Activated T-helper 17 cell treated with anti-CD3 and anti-CD28 coated beads, Interleukin-2, amount 50 U/mL, for 72 hours (primary cell): Measurements from ENCODE around the gene FBXW4. TPM values are rescaled to one million over a fixed set of nuclear protein-coding genes. Genes with fewer than 3 reads are reported as not detected.

ENCODE experiments used
- ATAC-seq: fragments of 150-1000 bp; cut with Tn5 transposase; replicated peaks from 2 replicates; pipeline ENCODE4 v1.10.0; 2021; ENCODE audit warnings: mild to moderate bottlenecking, moderate library complexity
- H3K27ac Mint-ChIP-seq: one replicate; pipeline ENCODE4 v1.8.0; 2022; ENCODE audit warnings: mixed read lengths
- H3K27me3 Mint-ChIP-seq: one replicate; pipeline ENCODE4 v1.8.0; 2022; ENCODE audit warnings: mixed read lengths
- H3K36me3 Mint-ChIP-seq: one replicate; pipeline ENCODE4 v1.8.0; 2022; ENCODE audit warnings: low read depth, mild to moderate bottlenecking, mixed read lengths
- H3K4me1 Mint-ChIP-seq: one replicate; pipeline ENCODE4 v1.8.0; 2022; ENCODE audit warnings: mixed read lengths
- H3K4me3 Mint-ChIP-seq: one replicate; pipeline ENCODE4 v1.8.0; 2022; ENCODE audit warnings: mild to moderate bottlenecking, mixed read lengths
- H3K9me3 Mint-ChIP-seq: one replicate; pipeline ENCODE4 v1.8.0; 2022; ENCODE audit warnings: mixed read lengths
- total RNA-seq, 2 donors: library from RNA; stranded (reverse); gene quantifications; one replicate each; pipeline ENCODE4 v1.2.3, GENCODE V29; 2022

Gene FBXW4
- total RNA-seq, 2 donors from 2014 or later, result 37.1 to 41.6 TPM

DNA sequence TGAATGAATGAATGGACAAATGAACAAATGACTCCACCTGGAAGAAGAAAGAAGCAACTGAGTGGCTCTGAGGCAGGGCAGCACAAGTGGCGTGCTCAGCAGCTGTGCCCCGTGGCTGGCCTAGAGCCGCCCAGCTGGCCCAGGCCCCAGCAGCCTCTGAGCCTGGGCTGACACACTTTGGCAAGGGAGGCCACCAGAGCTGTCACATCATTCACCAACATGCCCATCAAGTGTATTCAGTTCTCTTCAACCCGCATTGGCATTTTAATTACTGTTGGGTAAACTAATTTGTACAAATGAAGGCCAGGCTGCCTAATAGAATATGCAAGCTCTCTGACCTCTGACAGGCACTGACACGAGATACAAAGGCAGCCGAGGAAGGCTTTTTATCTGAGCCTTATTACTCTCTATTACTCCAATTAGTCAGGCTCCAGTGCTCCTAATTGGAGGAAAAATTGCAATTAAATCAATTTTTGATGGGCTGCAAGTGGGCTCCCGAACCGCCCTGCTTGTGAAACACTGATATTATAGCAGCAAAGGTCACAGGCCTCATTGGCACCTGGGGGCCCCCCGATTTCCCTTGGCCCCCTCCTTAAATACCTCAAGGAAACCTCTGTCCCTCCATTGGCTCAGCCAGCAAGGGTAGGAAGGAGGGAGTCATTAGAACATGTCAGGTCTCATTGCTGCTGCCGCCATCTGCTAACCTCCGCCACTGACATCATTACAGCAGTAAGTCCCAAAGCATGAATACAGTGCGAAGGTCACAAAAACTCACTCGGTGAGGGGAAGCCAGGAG lies 64.9 kb downstream of the FBXW4 start:
- no peaks in the 10 kb centered on the region for H3K27me3 Mint-ChIP-seq
- H3K9me3 Mint-ChIP-seq, result no peaks in the 10 kb centered on the region
- H3K27ac Mint-ChIP-seq, result no peak overlapping the region
- no peak for ATAC-seq
- H3K4me3 Mint-ChIP-seq, result no peak overlapping the region
- peaks cover 17% of the 10 kb centered on the region for H3K4me1 Mint-ChIP-seq
- peaks cover 38% of the 10 kb centered on the region for H3K36me3 Mint-ChIP-seq

DNA sequence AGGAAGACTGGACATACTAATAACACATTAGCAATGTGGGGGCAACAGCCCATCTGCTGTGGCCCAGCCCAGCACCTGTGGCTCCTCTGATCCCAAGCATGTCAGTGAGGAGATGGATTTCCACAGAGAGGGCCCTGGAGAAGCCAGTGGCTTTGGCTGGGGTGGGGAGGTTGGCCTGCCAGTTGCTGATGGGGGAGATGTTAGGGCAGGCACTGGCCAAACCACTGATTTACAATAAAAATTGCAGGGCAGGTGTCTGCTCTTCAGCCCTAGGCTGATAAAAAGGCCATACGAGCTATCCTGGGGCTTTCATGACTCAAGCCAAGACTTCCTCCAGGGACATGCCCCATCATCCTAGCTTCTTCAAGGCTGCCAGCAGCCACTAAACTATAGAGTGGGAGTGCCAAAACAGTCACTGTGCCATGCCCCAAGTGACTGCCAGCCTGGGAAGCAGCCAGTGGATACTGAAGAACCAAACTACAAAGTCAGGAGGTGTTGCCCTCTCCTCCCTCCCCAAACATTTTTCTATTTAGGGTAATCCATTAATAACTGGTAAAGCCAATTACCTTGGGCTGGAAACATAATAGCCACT lies 69.1 kb downstream of the FBXW4 start:
- no peak for ATAC-seq
- Mint-ChIP-seq H3K9me3 (no peaks in the 10 kb centered on the region), H3K4me1 (peaks cover 9% of the 10 kb centered on the region), H3K27me3 (no peaks in the 10 kb centered on the region), H3K36me3 (peaks cover 47% of the 10 kb centered on the region), H3K27ac (peak overlapping the region; percentile 6), H3K4me3 (no peak overlapping the region)

DNA sequence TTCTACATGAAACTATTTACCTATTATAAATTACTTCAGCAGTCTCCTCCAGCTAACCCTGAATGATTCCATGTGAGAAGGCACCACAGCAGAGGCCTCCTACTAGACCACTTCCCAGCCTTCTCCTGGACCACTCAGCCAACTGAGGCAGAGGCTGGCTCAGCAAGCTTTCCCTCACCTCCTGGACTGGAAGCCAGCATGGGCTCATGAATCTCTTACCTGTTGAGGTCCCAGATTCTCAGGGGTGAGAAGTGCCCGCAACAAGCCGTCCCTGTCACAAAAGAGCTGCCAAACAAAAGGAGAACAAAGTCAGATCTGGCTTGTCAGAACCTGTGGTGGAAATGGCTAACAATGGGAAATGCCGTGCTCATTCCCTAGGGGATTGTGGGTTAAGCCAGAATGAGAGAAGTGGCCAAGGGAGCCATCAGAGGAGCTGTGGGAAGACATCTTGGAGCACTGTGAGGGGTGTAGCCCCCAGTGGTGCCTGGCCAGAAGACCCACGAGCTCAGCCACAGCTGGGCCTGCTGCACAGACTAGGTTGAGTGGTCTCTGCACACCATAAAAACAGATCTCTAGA lies 70.4 kb downstream of the FBXW4 start:
- Mint-ChIP-seq H3K27ac (no peak overlapping the region), H3K9me3 (no peaks in the 10 kb centered on the region), H3K4me3 (no peak overlapping the region), H3K36me3 (peaks cover 51% of the 10 kb centered on the region), H3K4me1 (peaks cover 4% of the 10 kb centered on the region), H3K27me3 (no peaks in the 10 kb centered on the region)
- ATAC-seq, result no peak

DNA sequence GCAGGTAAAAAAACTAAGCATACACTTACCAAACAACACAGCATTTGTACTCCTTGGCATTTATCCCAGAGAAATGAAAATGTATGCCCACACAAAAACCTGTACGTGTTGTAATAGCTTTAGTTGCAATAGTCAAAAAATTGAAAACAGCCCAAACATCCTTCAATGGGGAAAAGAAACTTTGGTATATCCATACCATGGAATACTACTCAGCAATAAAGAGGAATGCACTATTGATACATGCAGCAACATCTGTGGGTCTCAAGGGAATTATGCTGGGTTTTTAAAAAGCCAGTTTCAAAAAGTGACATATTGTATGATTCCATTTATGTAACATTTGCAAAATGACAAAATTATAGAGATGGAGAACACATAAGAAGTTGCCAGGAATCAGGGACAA lies 71.4 kb downstream of the FBXW4 start:
- peaks cover 4% of the 10 kb centered on the region for H3K4me1 Mint-ChIP-seq
- no peaks in the 10 kb centered on the region for H3K9me3 Mint-ChIP-seq
- H3K4me3 Mint-ChIP-seq, result no peak overlapping the region
- no peak for ATAC-seq
- H3K27ac Mint-ChIP-seq, result no peak overlapping the region
- peaks cover 51% of the 10 kb centered on the region for H3K36me3 Mint-ChIP-seq
- no peaks in the 10 kb centered on the region for H3K27me3 Mint-ChIP-seq

DNA sequence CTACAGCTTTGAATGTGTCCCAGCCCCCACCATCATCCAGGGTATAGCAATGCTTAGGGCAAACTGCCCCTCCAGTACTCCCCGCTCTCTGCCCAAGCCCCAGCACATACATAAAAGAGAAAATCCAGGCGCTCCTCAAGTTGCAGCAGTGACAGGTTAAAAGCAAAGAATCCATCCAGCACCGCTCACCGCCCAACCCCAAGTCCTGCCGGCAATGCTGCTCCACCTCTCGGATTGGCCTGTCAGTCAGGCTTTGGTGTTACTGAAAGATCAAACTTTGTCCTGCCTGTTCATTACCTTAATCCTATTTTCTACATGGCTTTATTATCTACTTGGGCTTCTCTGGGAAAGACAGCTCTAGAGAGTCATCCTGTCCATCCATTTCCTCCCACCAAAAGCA lies 75.0 kb downstream of the FBXW4 start:
- no peaks in the 10 kb centered on the region for H3K27me3 Mint-ChIP-seq
- H3K27ac Mint-ChIP-seq, result peak overlapping the region; percentile 62
- no peaks in the 10 kb centered on the region for H3K4me1 Mint-ChIP-seq
- no peak overlapping the region for H3K4me3 Mint-ChIP-seq
- no peaks in the 10 kb centered on the region for H3K9me3 Mint-ChIP-seq
- ATAC-seq, result no peak
- peaks cover 74% of the 10 kb centered on the region for H3K36me3 Mint-ChIP-seq

DNA sequence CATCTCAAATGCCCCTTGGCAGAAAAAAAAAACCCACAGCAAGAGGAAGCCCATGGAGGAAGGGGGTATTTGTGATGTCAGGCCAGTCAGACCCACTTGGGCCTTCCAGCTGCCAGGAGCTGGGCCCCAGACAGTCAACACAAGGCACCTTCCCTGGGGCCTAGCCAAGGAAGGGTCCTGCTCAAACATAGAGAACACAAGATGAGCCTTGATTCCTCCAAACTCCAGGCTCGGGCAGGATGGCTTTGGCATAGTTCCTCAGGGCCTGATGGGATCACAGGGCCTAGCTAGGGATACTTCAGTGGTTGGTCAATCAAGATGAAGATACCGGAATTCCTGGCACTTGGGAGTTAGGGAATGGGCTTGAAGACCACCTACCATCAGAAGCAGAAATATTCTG lies 76.1 kb downstream of the FBXW4 start:
- Mint-ChIP-seq H3K27me3 (no peaks in the 10 kb centered on the region), H3K9me3 (no peaks in the 10 kb centered on the region), H3K36me3 (peaks cover 64% of the 10 kb centered on the region), H3K4me3 (no peak overlapping the region), H3K27ac (peak overlapping the region; percentile 46), H3K4me1 (no peaks in the 10 kb centered on the region)
- no peak for ATAC-seq

DNA sequence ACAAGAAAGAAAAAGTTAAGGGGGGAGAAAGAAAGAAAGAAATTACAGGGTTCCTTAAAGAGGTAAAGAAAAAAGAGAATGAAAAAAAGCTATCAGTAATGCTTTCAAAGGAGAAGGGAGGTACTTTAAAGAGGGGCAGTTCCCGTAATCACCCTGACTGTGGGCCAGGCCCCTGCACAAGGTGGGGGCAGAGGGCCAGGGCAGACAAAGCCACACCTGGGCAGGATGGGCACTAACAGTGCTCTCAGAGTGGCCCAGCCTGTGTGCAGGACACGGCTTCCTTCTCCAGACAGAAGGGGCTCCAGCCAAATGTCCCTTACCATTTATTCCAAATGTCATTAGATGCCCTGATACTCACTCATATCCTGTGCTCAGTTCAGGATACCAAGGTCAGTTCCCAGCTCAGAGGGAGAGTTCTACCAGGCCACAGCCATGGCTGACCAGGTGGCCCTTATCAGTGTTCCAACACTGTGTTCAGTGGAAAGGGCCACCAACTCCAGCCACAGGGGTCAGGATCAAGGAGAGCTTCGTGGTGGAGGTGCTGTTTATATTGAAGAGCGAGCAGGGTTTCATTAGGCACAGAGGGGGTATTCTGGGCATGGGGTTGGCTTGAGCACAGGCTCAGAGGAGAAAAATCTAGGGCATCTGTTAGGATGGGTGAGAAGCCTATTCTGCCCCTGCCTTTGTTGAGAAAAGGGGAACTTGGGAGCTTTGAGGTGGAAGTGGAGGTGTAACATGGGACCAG lies 77.0 kb downstream of the FBXW4 start:
- Mint-ChIP-seq H3K27ac (peak overlapping the region; percentile 73), H3K4me3 (no peak overlapping the region), H3K4me1 (no peaks in the 10 kb centered on the region), H3K9me3 (no peaks in the 10 kb centered on the region), H3K36me3 (peaks cover 56% of the 10 kb centered on the region), H3K27me3 (no peaks in the 10 kb centered on the region)
- no peak for ATAC-seq

DNA sequence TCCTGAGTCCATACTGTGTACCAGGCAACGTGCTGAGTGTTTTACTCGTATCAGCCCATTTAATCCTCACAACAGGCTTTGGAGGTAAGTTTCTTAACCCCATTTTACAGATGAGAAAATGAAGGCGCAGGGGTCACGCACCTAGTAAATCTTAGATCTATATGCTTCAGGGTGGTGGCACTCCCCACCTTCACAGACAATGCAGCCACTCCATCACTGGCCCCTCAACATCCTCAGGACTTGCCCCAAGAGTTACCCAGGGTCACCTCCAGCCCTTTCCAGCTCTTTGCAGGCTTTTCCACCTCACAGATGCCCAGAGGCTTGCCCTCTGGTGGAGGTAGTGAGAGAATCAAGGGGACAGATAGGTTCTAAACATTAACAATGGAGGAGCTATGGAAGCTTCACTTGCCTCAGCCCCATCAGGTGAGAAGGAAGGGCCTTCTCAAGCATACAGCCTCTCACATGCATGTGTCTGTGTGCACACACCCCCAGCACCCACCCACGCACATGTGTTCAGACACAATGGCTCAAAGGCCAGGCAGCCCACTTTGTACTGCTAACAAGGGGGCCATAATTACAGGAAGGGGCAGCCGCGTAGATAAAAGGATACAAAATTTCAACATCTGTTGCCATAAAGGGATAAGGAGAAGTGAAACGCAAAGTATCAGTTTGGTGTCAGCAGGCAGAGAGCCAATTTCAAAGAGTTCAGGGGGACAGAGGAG lies 77.7 kb downstream of the FBXW4 start:
- H3K9me3 Mint-ChIP-seq, result no peaks in the 10 kb centered on the region
- no peak for ATAC-seq
- peak overlapping the region; percentile 73 for H3K27ac Mint-ChIP-seq
- no peaks in the 10 kb centered on the region for H3K27me3 Mint-ChIP-seq
- peaks cover 49% of the 10 kb centered on the region for H3K36me3 Mint-ChIP-seq
- no peaks in the 10 kb centered on the region for H3K4me1 Mint-ChIP-seq
- H3K4me3 Mint-ChIP-seq, result no peak overlapping the region

DNA sequence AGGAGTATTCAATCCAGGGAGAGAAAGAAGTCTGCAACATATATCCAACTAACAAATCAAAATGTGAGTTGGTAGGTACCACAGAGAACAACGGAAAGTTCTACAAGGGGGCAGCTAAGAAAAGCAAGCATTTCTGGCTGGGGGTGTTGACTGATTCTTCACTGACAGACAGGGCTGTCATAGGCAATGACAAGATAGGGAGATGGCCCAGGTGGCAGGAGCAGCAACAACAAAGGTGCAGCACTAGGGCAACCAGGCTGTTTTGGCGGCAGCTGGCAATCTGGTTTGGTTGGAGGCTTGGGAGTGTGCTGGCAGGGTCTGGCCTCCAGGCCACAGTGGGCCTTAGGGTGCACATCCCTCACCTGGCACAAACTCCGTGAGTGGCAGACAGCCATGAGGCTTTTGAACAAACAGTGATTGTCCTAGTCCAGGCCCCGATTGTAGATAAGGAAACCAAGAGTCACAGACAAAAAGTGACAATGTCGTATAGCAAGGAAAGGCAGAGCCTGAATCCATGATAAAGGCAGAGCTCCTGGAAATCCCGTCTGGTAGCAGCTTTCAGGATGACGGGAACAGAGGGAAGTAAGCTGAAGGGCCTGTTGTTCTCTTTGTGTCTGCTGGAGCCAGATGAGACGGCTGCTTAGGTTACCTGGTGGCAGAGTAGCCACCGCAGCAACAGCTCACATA lies 78.4 kb downstream of the FBXW4 start:
- H3K27ac Mint-ChIP-seq, result peak overlapping the region; percentile 73
- no peaks in the 10 kb centered on the region for H3K4me1 Mint-ChIP-seq
- no peak for ATAC-seq
- peaks cover 45% of the 10 kb centered on the region for H3K36me3 Mint-ChIP-seq
- H3K4me3 Mint-ChIP-seq, result no peak overlapping the region
- H3K9me3 Mint-ChIP-seq, result no peaks in the 10 kb centered on the region
- no peaks in the 10 kb centered on the region for H3K27me3 Mint-ChIP-seq

DNA sequence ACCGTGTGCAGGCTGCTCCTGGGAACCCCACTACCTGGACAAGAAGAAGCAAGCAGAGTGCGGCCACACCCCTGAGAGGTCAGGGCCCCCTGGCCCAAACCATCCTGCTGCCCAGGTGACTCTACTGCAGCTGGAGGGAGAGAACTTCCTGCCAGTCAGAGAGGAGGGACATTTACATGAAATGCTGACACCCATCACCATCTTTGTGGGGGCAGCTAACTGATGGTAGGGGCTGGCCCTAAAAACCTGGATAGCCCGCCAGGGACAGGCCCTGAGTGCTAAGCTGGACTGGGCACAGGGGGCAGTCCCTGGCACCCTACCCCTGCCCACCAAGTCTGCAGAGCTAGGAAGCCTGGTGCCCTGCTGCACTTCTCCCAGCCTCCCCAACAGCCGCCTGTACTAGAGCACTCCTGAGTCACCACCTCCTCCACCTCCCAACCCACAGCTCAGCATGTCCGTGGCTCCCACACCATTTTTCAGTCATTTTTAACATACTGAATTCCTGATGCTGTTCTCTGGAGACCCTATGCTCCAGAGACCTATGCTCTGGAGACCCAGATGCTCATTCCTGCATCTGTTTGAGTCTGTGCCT lies 79.3 kb downstream of the FBXW4 start:
- Mint-ChIP-seq H3K36me3 (peaks cover 45% of the 10 kb centered on the region), H3K9me3 (no peaks in the 10 kb centered on the region), H3K27ac (peak overlapping the region; percentile 73), H3K27me3 (no peaks in the 10 kb centered on the region), H3K4me1 (no peaks in the 10 kb centered on the region), H3K4me3 (no peak overlapping the region)
- no peak for ATAC-seq

DNA sequence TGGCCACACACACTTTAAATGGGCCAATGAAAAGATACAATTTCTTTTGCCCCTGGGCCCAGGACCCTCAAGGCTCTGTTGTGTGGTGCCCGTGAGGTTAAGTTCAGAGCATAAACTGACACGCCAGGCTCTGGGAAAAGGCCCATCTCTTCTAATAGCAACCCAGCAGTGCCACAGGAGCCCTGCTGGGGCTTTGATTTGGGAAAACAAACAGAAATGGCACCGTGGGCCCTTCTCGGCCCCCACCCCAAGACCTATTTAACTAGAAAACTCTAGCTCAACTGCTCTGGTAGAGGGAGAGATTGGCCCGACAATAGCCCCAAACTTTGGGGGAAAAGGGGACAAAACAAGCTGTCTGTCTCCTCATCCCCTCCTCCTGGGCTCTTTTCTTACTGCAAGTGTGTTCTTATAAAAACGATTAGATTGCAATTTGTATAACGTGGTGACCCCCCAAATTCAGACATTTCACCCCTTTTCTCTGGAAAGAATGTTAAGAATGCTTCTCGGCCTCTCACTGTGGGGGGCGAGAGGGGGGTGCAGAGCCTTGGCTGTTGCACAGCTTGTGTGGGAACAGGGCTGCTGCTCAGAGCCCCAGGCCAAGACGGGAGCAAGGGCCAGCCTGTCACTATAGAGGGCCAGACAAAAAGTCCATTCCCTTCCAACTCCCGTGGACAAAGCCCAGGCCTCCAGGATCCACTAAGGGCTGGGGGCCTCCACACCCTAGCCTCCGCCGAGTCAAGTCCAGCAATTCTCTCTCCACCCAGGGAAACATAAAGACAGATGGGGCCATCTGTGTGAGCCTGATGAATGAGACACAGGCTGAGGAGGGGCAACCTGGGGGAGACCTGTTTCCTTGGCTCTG lies 80.1 kb downstream of the FBXW4 start:
- Mint-ChIP-seq H3K9me3 (no peaks in the 10 kb centered on the region), H3K27ac (no peak overlapping the region), H3K4me3 (no peak overlapping the region), H3K4me1 (no peaks in the 10 kb centered on the region), H3K27me3 (no peaks in the 10 kb centered on the region), H3K36me3 (peaks cover 43% of the 10 kb centered on the region)
- ATAC-seq, result no peak

DNA sequence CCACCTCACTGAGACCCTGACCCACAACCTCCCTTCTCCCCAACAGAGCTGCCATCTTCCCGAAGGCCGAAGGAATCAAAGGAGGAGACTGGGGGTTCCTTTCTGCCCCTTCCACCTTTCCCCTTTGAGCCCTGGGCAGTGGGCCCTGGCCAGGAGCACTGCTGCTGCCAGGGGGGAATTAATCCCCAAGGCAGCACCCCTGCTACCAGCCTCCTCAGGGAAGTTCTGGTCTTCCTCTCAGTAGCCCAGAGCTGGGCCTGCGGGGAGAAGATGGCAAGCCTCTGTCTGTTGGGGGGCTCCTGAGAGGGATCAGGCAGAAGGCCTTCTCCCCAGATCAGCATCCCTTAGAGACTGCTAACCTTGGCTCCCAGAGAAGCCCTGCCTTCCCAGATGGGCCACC lies 81.3 kb downstream of the FBXW4 start:
- no peaks in the 10 kb centered on the region for H3K4me1 Mint-ChIP-seq
- peak overlapping the region; percentile 25 for H3K27ac Mint-ChIP-seq
- ATAC-seq, result no peak
- no peak overlapping the region for H3K4me3 Mint-ChIP-seq
- H3K9me3 Mint-ChIP-seq, result no peaks in the 10 kb centered on the region
- H3K36me3 Mint-ChIP-seq, result peaks cover 52% of the 10 kb centered on the region
- no peaks in the 10 kb centered on the region for H3K27me3 Mint-ChIP-seq

DNA sequence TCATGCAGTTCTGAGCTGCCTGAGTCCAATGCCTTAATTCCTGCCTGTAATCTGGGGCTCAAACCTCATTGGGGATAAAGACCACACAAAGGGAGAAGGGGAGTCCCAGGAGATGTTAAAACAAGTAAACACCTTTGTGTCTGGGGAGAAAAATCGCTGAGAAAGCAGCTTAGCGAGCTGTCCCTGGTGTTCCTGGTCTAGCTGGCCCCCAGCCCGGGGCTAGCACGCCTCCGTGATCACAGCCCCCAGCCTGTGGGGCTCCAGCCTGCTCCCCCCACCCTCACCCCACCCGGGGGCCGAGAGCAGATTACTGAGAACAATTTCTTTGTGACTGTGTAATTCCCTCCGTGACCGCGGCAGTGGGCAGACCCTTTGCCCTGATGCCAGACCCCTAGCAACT lies 82.1 kb downstream of the FBXW4 start:
- Mint-ChIP-seq H3K9me3 (no peaks in the 10 kb centered on the region), H3K36me3 (peaks cover 55% of the 10 kb centered on the region), H3K27me3 (no peaks in the 10 kb centered on the region), H3K27ac (no peak overlapping the region), H3K4me3 (no peak overlapping the region), H3K4me1 (no peaks in the 10 kb centered on the region)
- ATAC-seq, result no peak
